ENCODE data around the gene CCDC92B.
A peak's percentile ranks its signal among the peaks of the same experiment; 100 is the strongest.

The CCDC92B gene

GRCh38 chr17:2778489-2778888 is 29.0 kb upstream of the CCDC92B start:
- DNase-seq (ENCODE audit: low read depth in 3 of 3): no peak

GRCh38 chr17:2777242-2777867 is 27.9 kb upstream of the CCDC92B start:
- no peak for DNase-seq (ENCODE audit: low read depth in 3 of 3)

DNA sequence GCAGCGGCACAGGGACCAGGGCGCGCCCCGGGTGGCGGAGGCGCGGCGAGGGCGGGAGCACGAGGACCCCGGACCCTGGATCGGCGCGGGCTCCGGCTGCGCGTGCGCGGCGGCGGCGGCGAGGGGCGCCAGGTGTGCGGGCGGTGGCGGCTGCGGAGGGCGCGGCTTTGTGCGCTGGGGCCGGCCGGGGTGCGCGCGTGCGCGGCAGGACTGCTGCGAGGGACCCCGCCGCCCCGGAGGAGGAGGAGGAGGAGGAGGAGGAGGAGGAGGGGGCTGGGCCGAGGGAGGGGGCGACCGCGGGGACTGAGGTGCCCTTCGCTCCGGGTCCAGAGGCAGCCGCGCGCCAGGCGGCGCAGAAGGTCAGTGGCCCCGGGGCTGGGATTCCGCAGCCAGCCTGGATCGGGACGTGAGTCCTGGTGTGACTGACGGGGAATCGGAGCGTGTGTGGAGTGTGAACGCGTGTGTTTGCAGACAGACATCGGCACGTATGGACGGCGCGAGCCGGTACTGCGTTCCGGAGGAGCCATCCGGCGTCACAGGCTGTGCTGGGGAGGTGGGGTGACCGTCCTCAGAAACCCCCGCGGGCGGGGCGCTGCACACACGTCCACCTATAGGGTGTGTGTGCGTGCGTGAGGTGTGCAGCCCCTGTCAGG is 27.3 kb upstream of the CCDC92B start:
- DNase-seq (ENCODE audit: low read depth in 3 of 3): peak in 1 of 3 experiments; percentile 12

DNA sequence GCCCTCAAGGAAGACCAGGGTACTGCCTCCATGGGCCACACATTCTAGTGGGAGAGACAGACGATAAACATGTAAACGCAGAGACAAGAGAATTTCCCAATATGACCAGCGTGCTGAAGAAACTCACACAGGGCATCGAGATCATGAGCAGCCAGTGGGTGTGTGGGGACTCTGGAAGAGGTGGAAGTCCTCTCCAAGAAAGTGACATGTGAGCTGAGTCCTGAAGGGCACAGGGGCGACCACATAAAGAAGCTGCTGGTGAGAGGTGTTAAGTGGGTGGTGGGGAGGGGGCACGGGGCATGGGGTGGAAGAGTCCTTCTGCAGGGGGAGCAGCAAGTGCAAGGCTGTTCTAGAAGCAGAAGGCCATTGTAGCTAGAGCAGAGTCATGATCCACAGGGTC is 25.8 kb upstream of the CCDC92B start:
- DNase-seq (ENCODE audit: low read depth in 3 of 3): no peak

GRCh38 chr17:2770129-2770528 is 20.7 kb upstream of the CCDC92B start:
- DNase-seq (ENCODE audit: low read depth in 3 of 3): no peak

GRCh38 chr17:2758870-2759269 is 9.4 kb upstream of the CCDC92B start:
- no peak for DNase-seq (ENCODE audit: low read depth in 3 of 3)

DNA sequence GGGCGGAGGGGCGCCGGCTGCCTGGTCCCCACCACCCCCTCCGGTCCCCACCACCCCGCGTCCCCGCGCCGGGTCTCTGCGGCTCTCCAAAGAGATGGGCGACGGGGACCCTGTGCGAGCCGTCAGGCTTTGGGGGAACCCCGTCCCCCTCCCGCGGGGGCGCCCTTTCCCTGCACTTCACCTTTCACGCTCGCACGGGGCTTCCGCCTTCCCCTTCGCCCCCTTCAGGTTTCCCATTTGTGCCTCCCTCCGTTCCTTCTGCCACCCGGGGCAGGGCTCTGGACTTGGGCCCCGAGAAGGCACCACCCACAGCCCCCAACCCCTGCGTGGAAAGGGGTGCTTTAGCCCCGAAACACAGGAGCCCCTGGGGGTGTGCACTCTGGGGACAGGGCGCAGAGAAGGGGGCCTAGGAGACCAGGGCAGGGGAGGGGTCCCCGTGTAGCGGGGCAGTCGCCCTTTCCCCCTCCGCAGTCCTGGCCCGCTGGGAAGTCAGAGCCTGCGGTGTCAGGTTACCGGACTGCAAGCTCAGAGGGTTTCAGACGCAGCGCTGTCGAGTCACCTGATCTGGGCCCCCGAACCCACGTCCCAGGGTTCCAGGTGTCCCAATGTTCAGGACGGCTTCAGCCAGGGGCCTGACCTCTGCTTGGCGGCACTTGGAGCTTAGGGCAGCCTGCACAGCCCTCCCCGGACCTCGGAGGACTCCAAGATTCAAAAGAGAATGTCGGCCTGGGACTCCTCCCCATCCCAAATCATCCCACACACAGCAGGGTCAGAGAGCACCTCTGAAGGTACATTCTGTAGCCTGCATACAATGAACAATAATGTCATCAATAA is 6.7 kb upstream of the CCDC92B start:
- DNase-seq (ENCODE audit: low read depth in 3 of 3): no peak

DNA sequence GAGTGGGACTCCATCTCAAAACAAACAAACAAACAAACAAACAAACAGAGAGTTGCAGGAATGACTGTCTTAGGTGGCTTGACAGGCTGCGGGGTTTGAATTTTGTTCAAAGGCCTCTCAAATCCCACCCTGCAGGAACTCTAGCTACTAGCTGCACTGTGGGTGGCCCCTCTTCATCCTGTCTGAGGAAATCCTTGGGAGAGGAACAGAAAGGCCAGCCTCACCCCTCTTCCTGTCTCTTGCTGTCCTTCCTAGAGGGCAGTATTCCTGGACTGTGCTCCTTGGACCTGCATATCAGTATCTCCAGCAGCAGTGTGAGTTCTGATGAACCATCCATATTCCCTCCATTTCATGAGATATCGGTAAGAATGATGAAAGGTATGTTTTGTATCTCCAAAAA is 2.0 kb upstream of the CCDC92B start:
- no peak for DNase-seq (ENCODE audit: low read depth in 3 of 3)

GRCh38 chr17:2750721-2751120 is 1.3 kb upstream of the CCDC92B start:
- DNase-seq (ENCODE audit: low read depth in 3 of 3): no peak

- DNase-seq (ENCODE audit: low read depth in 3 of 3): peak; percentile 51 to 67 (median 54)
These were observed 331 bp upstream of the CCDC92B start for GRCh38 chr17:2749784-2750181.

GRCh38 chr17:2745317-2746037 is 4.0 kb downstream of the CCDC92B start:
- DNase-seq (ENCODE audit: low read depth in 3 of 3): no peak

DNA sequence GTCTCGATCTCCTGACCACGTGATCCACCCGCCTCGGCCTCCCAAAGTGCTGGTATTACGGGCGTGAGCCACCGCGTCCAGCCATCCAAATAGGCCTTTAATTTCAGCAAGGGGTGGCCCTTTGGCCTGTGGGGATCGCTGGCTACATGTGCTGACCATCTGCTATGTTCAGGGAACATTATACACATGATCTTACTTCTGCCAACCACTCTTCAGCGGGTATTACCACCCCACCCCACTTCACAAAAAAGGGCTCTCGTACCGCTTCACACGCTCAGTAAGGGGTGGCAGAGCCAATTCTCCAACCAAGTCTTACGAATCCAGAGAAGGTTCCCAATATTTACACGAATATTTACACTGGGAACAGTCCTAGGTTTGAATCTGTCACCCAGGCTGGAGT is 11.8 kb downstream of the CCDC92B start:
- no peak for DNase-seq (ENCODE audit: low read depth in 3 of 3)

- DNase-seq (ENCODE audit: low read depth in 3 of 3): no peak
These were observed 12.5 kb downstream of the CCDC92B start for GRCh38 chr17:2736956-2737355.

GRCh38 chr17:2735896-2736295 is 13.6 kb downstream of the CCDC92B start:
- no peak for DNase-seq (ENCODE audit: low read depth in 3 of 3)

DNA sequence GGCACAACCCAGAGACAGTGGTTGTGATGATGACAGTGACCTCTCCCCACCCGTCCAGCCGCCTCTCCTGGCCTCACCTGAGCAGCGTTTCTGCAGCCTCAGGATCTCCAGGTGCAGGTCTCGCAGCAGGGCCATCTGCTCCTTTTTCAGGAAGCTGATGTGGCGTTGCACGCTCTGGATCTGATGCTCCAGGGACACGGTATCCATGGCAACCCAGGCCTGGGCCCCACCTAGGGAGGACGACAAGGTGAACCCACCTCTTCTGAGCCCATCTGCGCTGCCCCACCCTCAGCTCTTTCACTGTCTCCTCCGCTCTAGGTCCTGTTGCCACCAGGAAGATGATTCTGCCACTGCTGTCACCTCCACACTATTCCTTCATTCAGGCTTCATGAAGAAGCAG is 14.5 kb downstream of the CCDC92B start:
- no peak for DNase-seq (ENCODE audit: low read depth in 3 of 3)

- no peak for DNase-seq (ENCODE audit: low read depth in 3 of 3)
These were observed 17.6 kb downstream of the CCDC92B start for GRCh38 chr17:2731807-2732206.

GRCh38 chr17:2730764-2731353 is 18.6 kb downstream of the CCDC92B start:
- DNase-seq (ENCODE audit: low read depth in 3 of 3): no peak

DNA sequence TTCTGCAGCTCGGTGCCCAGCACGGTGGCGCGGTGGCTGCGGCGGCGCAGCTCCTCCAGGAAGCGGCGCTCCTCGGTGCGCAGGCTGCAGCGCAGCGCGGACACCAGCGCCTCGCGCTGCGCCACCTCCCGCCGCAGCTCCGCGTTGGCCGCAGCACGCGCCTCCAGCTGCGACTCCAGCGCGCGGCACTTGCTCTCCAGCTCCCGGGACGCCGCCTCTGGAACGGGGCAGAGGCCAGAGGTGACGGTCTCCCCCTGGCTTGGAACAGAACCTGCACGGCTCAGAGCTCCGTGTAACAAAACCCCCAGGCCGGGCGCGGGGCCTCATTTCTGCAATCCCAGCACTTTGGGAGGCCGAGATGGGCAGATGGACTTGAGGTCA is 24.7 kb downstream of the CCDC92B start:
- peak in 2 of 3 experiments; percentile 23 to 51 for DNase-seq (ENCODE audit: low read depth in 3 of 3)

GRCh38 chr17:2723997-2724783 is 25.3 kb downstream of the CCDC92B start:
- DNase-seq (ENCODE audit: low read depth in 3 of 3): no peak

DNA sequence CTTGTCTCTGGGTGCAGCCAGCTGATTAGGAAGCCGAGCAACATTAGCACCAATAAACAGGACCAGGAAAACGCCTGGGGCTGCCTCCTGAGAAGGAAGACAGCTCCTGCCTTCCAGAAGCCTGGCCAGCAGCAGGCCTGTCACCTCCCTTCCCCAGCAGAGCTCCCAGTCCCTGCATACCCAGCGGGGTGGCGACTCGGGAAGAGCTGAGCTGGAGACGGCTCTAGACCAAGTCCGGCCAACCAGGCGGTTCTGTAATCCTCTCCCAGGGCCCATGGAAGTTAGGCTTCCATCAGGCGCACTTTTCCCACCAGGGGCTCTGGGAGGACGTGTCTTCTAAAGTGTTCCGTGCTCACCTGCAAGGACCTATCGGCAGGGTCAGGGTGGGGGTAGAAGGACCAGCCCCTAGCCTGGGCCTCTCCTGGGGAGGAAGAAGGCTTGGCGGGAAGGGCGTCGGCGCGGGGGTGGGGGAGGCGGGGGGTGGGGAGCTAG is 25.9 kb downstream of the CCDC92B start:
- DNase-seq (ENCODE audit: low read depth in 3 of 3): no peak

- no peak for DNase-seq (ENCODE audit: low read depth in 3 of 3)
These were observed 26.8 kb downstream of the CCDC92B start for GRCh38 chr17:2722611-2723010.

Measured in stimulated activated CD4-positive, alpha-beta T cell treated with anti-CD3 and anti-CD28 coated beads, TNF-alpha, amount 100 ng/mL, for 24 hours (primary cell).